ENCODE data around the gene TBCB.

Gene TBCB

DNA sequence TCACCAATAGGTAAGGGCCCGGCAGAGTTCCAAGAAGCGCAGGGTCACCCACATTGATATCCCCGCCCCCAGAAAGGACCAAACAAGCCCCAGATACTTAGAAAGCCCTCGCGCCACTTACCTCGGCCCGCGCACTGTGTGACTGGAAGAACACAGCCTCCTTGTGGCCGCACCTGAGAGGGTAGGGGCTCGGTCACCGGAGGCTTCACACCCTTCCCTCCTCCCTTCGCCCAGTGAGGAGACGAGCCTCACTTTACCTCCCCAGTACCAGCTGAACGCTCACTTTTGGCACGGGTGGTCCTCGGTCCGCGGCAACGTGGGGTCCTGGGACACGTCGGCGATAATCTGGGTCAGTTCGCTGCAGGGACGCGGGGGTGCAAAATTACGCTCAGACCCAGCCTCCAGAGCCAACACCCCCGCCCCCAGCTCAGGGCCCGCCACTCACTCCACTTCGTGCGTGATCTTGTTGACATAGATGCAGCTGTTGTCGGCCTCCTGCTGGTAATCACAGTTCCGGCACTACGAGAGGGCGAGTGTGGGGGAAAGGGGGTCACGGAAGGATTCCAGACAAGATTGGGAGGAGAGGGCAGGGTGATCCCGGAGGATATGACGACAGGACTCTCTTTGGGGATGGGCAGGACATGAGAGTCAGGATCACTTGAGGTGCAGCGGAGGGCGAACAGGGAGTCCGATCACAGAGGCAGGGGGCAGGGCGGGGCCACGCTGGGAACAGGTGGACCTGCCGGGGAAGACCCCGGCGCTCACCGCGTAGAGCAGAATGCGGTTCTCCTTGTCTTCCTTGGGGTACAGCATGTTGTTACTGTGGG, 1.2 kb upstream of the TBCB start (continued):
- TF ChIP-seq YY2 (tag by site-specific recombination; IDR thresholded peaks at IDR 0.05): no peak
- TF ChIP-seq, protein P1, sequence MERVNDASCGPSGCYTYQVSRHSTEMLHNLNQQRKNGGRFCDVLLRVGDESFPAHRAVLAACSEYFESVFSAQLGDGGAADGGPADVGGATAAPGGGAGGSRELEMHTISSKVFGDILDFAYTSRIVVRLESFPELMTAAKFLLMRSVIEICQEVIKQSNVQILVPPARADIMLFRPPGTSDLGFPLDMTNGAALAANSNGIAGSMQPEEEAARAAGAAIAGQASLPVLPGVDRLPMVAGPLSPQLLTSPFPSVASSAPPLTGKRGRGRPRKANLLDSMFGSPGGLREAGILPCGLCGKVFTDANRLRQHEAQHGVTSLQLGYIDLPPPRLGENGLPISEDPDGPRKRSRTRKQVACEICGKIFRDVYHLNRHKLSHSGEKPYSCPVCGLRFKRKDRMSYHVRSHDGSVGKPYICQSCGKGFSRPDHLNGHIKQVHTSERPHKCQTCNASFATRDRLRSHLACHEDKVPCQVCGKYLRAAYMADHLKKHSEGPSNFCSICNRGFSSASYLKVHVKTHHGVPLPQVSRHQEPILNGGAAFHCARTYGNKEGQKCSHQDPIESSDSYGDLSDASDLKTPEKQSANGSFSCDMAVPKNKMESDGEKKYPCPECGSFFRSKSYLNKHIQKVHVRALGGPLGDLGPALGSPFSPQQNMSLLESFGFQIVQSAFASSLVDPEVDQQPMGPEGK (tag by site-specific recombination; IDR thresholded peaks at IDR 0.05): peak; percentile 81; the same call in 1 of the 2 replicates
- TF ChIP-seq ZNF830 (tag by site-specific recombination; IDR thresholded peaks at IDR 0.05; ENCODE audit: low read depth): no peak
- TF ChIP-seq ZNF239 (tag by site-specific recombination; IDR thresholded peaks at IDR 0.05): no peak
- no peak for TF ChIP-seq ZNF274 (IDR thresholded peaks at IDR 0.05; ENCODE audit: low read length)
- TF ChIP-seq ZNF274 (tag by site-specific recombination; IDR thresholded peaks at IDR 0.05; ENCODE audit: borderline replicate concordance): no peak
- TF ChIP-seq IKZF3 (tag by site-specific recombination; IDR thresholded peaks at IDR 0.05): no peak
- TF ChIP-seq ZSCAN18 (tag by site-specific recombination; IDR thresholded peaks at IDR 0.05): no peak
- TF ChIP-seq ZNF664 (tag by site-specific recombination; IDR thresholded peaks at IDR 0.05): no peak
- TF ChIP-seq, protein P2, sequence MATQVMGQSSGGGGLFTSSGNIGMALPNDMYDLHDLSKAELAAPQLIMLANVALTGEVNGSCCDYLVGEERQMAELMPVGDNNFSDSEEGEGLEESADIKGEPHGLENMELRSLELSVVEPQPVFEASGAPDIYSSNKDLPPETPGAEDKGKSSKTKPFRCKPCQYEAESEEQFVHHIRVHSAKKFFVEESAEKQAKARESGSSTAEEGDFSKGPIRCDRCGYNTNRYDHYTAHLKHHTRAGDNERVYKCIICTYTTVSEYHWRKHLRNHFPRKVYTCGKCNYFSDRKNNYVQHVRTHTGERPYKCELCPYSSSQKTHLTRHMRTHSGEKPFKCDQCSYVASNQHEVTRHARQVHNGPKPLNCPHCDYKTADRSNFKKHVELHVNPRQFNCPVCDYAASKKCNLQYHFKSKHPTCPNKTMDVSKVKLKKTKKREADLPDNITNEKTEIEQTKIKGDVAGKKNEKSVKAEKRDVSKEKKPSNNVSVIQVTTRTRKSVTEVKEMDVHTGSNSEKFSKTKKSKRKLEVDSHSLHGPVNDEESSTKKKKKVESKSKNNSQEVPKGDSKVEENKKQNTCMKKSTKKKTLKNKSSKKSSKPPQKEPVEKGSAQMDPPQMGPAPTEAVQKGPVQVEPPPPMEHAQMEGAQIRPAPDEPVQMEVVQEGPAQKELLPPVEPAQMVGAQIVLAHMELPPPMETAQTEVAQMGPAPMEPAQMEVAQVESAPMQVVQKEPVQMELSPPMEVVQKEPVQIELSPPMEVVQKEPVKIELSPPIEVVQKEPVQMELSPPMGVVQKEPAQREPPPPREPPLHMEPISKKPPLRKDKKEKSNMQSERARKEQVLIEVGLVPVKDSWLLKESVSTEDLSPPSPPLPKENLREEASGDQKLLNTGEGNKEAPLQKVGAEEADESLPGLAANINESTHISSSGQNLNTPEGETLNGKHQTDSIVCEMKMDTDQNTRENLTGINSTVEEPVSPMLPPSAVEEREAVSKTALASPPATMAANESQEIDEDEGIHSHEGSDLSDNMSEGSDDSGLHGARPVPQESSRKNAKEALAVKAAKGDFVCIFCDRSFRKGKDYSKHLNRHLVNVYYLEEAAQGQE (tag by site-specific recombination; IDR thresholded peaks at IDR 0.05): no peak; the same call in 1 of the 2 replicates
- no peak for TF ChIP-seq MEIS1 (CRISPR knock-in tag; IDR thresholded peaks at IDR 0.05; ENCODE audit: borderline replicate concordance)
- TF ChIP-seq ZNF184 (tag by site-specific recombination; IDR thresholded peaks at IDR 0.05): no peak
- 0 out of 2 replicates have a peak, but pooled peaks have one; percentile 13 for TF ChIP-seq ZNF223 (tag by site-specific recombination; IDR thresholded peaks at IDR 0.05)
- TF ChIP-seq ZNF404 (tag by site-specific recombination; IDR thresholded peaks at IDR 0.05): no peak
- no peak for TF ChIP-seq SP3 (tag by site-specific recombination; IDR thresholded peaks at IDR 0.05)
- no peak for TF ChIP-seq ZSCAN23 (tag by site-specific recombination; IDR thresholded peaks at IDR 0.05)
- TF ChIP-seq, protein P3, sequence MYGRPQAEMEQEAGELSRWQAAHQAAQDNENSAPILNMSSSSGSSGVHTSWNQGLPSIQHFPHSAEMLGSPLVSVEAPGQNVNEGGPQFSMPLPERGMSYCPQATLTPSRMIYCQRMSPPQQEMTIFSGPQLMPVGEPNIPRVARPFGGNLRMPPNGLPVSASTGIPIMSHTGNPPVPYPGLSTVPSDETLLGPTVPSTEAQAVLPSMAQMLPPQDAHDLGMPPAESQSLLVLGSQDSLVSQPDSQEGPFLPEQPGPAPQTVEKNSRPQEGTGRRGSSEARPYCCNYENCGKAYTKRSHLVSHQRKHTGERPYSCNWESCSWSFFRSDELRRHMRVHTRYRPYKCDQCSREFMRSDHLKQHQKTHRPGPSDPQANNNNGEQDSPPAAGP (tag by site-specific recombination; IDR thresholded peaks at IDR 0.05): no peak
- no peak for TF ChIP-seq ZNF610 (tag by site-specific recombination; IDR thresholded peaks at IDR 0.05; ENCODE audit: borderline replicate concordance)
- TF ChIP-seq PRDM1 (tag by site-specific recombination; IDR thresholded peaks at IDR 0.05): no peak
- TF ChIP-seq ZXDB (tag by site-specific recombination; IDR thresholded peaks at IDR 0.05): no peak
- no peak for TF ChIP-seq ZNF626 (tag by site-specific recombination; IDR thresholded peaks at IDR 0.05)
- TF ChIP-seq, protein P4, sequence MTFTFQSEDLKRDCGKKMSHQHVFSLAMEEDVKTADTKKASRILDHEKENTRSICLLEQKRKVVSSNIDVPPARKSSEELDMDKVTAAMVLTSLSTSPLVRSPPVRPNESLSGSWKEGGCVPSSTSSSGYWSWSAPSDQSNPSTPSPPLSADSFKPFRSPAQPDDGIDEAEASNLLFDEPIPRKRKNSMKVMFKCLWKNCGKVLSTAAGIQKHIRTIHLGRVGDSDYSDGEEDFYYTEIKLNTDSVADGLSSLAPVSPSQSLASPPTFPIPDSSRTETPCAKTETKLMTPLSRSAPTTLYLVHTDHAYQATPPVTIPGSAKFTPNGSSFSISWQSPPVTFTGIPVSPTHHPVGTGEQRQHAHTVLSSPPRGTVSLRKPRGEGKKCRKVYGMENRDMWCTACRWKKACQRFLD (tag by site-specific recombination; IDR thresholded peaks at IDR 0.05): peak; percentile 52; the same call in 1 of the 2 replicates
- TF ChIP-seq, protein P5, sequence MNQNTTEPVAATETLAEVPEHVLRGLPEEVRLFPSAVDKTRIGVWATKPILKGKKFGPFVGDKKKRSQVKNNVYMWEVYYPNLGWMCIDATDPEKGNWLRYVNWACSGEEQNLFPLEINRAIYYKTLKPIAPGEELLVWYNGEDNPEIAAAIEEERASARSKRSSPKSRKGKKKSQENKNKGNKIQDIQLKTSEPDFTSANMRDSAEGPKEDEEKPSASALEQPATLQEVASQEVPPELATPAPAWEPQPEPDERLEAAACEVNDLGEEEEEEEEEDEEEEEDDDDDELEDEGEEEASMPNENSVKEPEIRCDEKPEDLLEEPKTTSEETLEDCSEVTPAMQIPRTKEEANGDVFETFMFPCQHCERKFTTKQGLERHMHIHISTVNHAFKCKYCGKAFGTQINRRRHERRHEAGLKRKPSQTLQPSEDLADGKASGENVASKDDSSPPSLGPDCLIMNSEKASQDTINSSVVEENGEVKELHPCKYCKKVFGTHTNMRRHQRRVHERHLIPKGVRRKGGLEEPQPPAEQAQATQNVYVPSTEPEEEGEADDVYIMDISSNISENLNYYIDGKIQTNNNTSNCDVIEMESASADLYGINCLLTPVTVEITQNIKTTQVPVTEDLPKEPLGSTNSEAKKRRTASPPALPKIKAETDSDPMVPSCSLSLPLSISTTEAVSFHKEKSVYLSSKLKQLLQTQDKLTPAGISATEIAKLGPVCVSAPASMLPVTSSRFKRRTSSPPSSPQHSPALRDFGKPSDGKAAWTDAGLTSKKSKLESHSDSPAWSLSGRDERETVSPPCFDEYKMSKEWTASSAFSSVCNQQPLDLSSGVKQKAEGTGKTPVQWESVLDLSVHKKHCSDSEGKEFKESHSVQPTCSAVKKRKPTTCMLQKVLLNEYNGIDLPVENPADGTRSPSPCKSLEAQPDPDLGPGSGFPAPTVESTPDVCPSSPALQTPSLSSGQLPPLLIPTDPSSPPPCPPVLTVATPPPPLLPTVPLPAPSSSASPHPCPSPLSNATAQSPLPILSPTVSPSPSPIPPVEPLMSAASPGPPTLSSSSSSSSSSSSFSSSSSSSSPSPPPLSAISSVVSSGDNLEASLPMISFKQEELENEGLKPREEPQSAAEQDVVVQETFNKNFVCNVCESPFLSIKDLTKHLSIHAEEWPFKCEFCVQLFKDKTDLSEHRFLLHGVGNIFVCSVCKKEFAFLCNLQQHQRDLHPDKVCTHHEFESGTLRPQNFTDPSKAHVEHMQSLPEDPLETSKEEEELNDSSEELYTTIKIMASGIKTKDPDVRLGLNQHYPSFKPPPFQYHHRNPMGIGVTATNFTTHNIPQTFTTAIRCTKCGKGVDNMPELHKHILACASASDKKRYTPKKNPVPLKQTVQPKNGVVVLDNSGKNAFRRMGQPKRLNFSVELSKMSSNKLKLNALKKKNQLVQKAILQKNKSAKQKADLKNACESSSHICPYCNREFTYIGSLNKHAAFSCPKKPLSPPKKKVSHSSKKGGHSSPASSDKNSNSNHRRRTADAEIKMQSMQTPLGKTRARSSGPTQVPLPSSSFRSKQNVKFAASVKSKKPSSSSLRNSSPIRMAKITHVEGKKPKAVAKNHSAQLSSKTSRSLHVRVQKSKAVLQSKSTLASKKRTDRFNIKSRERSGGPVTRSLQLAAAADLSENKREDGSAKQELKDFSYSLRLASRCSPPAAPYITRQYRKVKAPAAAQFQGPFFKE (tag by site-specific recombination; IDR thresholded peaks at IDR 0.05; ENCODE audit: borderline replicate concordance): peak; percentile 86; the same call in 1 of the 2 replicates
- TF ChIP-seq ZNF544 (tag by site-specific recombination; IDR thresholded peaks at IDR 0.05): no peak

All from HEK293 (cell line).